CD14-positive monocyte (primary cell): Measurements from ENCODE around the gene CTBP2. TPM values are rescaled to one million over a fixed set of nuclear protein-coding genes. Genes with fewer than 3 reads are reported as not detected.
A peak's percentile ranks its signal among the peaks of the same experiment; 100 is the strongest.

ENCODE experiments used
- DNase-seq, 3 donors: peaks; one replicate each; pipeline ENCODE4 v3.0.0-alpha.2; 2011 to 2022
- H2AFZ ChIP-seq: 2 replicates; pipeline ENCODE4 v1.6.0; 2012; ENCODE audit warnings: mild to moderate bottlenecking, low read depth, low read length, inconsistent platforms; ENCODE audit not compliant: insufficient read depth, poor library complexity, severe bottlenecking
- H3K27ac ChIP-seq, 2 donors: 1 replicate in 1 of 2; 2 replicates in 1 of 2; pipeline ENCODE4 v1.5.1; 2012 to 2013; ENCODE audit warnings: low read length in 2 of 2, control low read depth in 1 of 2, inconsistent platforms in 1 of 2, low read depth in 1 of 2, mild to moderate bottlenecking in 1 of 2
- H3K27me3 ChIP-seq, 2 donors: one replicate each; pipeline versions ENCODE4 v1.6.0 to v1.6.1; 2011 to 2013; ENCODE audit warnings: low read length in 2 of 2; ENCODE audit not compliant: control insufficient read depth in 2 of 2, insufficient read depth in 2 of 2
- H3K36me3 ChIP-seq, 2 donors: replicated peaks in 1 of 2; 1 replicate in 1 of 2; 2 replicates in 1 of 2; pipeline versions ENCODE4 v1.5.1 to v1.6.1; 2012 to 2013; ENCODE audit warnings: low read length in 2 of 2, control low read depth in 1 of 2, inconsistent platforms in 1 of 2, mild to moderate bottlenecking in 1 of 2; ENCODE audit not compliant: insufficient read depth in 2 of 2, control insufficient read depth in 1 of 2
- H3K4me1 ChIP-seq, 2 donors: 1 replicate in 1 of 2; 2 replicates in 1 of 2; pipeline versions ENCODE4 v1.5.1 to v1.6.1; 2012 to 2013; ENCODE audit warnings: low read length in 2 of 2, control low read depth in 1 of 2, inconsistent platforms in 1 of 2, mild to moderate bottlenecking in 1 of 2, moderate library complexity in 1 of 2; ENCODE audit not compliant: insufficient read depth in 2 of 2, control insufficient read depth in 1 of 2
- H3K4me2 ChIP-seq: replicated peaks from 2 replicates; pipeline ENCODE3; 2012; ENCODE audit warnings: low read length, moderate library complexity, mild to moderate bottlenecking; ENCODE audit not compliant: poor library complexity, severe bottlenecking; ENCODE audit errors: extremely low read depth
- H3K4me3 ChIP-seq, 3 experiments: fragments of 200-600 bp in 1 of 3; sonication (generic) in 1 of 3; replicated peaks in 1 of 3; 1 replicate in 2 of 3; 2 replicates in 1 of 3; pipeline ENCODE4 v1.5.1; 2011 to 2013; ENCODE audit warnings: low read length in 3 of 3, mild to moderate bottlenecking in 3 of 3, control low read depth in 2 of 3, low read depth in 2 of 3, inconsistent platforms in 1 of 3, moderate library complexity in 1 of 3
- H3K79me2 ChIP-seq: 2 replicates; pipeline ENCODE4 v1.6.0; 2012; ENCODE audit warnings: mild to moderate bottlenecking, control low read depth, inconsistent platforms, low read length, moderate library complexity; ENCODE audit not compliant: insufficient read depth
- H3K9ac ChIP-seq: 2 replicates; pipeline ENCODE4 v1.6.0; 2017; ENCODE audit warnings: low read length, mild to moderate bottlenecking; ENCODE audit not compliant: insufficient read depth, poor library complexity, severe bottlenecking
- H3K9me3 ChIP-seq, 2 donors: replicated peaks in 1 of 2; 1 replicate in 1 of 2; 2 replicates in 1 of 2; pipeline versions ENCODE4 v1.5.1 to v1.6.1; 2012 to 2013; ENCODE audit warnings: low read length in 2 of 2, control low read depth in 1 of 2; ENCODE audit not compliant: control insufficient read depth in 1 of 2, insufficient read depth in 1 of 2
- H4K20me1 ChIP-seq: 2 replicates; pipeline ENCODE4 v1.6.0; 2012; ENCODE audit warnings: mild to moderate bottlenecking, low read length, control low read depth, moderate library complexity; ENCODE audit not compliant: insufficient read depth
- H3K27ac Mint-ChIP-seq, 7 donors: one replicate each; pipeline ENCODE4 v1.8.0; 2020; ENCODE audit warnings: mild to moderate bottlenecking in 7 of 7, mixed read lengths in 7 of 7, moderate library complexity in 6 of 7, inconsistent platforms in 2 of 7
- H3K27me3 Mint-ChIP-seq, 3 donors: one replicate each; pipeline ENCODE4 v1.8.0; 2021 to 2022; ENCODE audit warnings: low read depth in 3 of 3, mild to moderate bottlenecking in 3 of 3, mixed read lengths in 3 of 3, moderate library complexity in 3 of 3, inconsistent platforms in 1 of 3
- H3K36me3 Mint-ChIP-seq, 2 donors: one replicate each; pipeline ENCODE4 v1.8.0; 2020; ENCODE audit warnings: mixed read lengths in 2 of 2, inconsistent platforms in 1 of 2, mild to moderate bottlenecking in 1 of 2
- H3K4me1 Mint-ChIP-seq: one replicate; pipeline ENCODE4 v1.8.0; 2020; ENCODE audit warnings: mild to moderate bottlenecking, mixed read lengths
- H3K4me3 Mint-ChIP-seq, 2 donors: one replicate each; pipeline ENCODE4 v1.8.0; 2020; ENCODE audit warnings: mild to moderate bottlenecking in 2 of 2, mixed read lengths in 2 of 2, moderate library complexity in 1 of 2
- H3K9me3 Mint-ChIP-seq, 7 donors: one replicate each; pipeline ENCODE4 v1.8.0; 2020 to 2022; ENCODE audit warnings: mixed read lengths in 7 of 7, mild to moderate bottlenecking in 6 of 7, moderate library complexity in 6 of 7, inconsistent platforms in 2 of 7
- WGBS: methylation state at CpG from one replicate; pipeline ENCODE4 v1.1.5; 2013; ENCODE audit warnings: missing lambda C conversion rate; ENCODE audit not compliant: insufficient coverage; 5-methylcytosine and 5-hydroxymethylcytosine counted together
- intact Hi-C, 2 donors: fragments of 100-400 bp; cut with micrococcal nuclease; formaldehyde crosslinking; loops; one replicate each; pipeline versions ENCODE4 v1.15.0 to v1.15.1; 2023
- polyA plus RNA-seq, 3 donors: library from polyadenylated mRNA; depleted of rRNA in 1 of 3; unstranded in 2 of 3; stranded (reverse) in 1 of 3; fragments of 300-500 nt in 2 of 3; fragments of >200 nt in 1 of 3; fragmentation: Illumina TruSeq in 2 of 3; gene quantifications; 1 replicate in 2 of 3; 2 replicates in 1 of 3; pipeline ENCODE4 v1.2.3, GENCODE V29; 2012 to 2021
- TF ChIP-seq, protein P1 (sequence below): fragments of 200-600 bp; IDR thresholded peaks from one replicate; pipeline ENCODE4 v1.8.0; 2022; ENCODE audit warnings: antibody characterized with exemption, mild to moderate bottlenecking

The CTBP2 gene
- polyA plus RNA-seq, 3 donors = 40.9 to 87.1 (median 41.1) TPM

DNA sequence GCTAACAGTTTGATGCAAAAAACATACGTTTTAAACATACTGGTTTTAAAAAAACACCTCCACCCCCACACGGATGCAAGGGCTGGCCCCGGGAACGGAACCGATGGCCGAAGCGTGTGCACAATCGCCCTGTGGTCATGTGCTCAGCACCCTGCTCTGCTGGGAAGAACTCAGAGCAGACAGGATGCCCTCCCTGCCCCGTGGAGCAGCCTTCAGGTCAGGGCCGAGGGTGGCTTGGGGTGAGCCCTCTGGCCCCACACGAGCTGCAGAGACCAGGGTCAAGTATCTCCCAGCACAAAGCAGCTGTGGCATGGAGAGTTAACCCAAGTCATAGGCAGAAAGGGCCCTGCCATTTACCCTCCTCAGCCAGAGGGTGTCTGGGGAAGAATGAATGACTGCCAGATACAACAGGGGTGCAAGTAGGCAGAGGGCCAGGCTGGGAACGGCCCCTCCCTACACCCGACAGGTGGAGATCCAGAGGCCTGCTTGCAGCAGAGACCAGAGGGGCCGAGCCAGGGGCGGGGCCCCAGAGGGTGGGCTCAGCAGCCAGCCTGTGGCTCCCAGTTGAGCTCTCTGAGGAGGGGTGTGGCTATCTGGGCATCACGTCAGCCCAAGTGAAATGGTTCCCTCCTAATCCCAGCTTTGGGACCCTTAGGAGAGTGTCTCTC is 161.6 kb downstream of the CTBP2 start:
- no peaks in the 10 kb centered on the region for H3K27me3 Mint-ChIP-seq

DNA sequence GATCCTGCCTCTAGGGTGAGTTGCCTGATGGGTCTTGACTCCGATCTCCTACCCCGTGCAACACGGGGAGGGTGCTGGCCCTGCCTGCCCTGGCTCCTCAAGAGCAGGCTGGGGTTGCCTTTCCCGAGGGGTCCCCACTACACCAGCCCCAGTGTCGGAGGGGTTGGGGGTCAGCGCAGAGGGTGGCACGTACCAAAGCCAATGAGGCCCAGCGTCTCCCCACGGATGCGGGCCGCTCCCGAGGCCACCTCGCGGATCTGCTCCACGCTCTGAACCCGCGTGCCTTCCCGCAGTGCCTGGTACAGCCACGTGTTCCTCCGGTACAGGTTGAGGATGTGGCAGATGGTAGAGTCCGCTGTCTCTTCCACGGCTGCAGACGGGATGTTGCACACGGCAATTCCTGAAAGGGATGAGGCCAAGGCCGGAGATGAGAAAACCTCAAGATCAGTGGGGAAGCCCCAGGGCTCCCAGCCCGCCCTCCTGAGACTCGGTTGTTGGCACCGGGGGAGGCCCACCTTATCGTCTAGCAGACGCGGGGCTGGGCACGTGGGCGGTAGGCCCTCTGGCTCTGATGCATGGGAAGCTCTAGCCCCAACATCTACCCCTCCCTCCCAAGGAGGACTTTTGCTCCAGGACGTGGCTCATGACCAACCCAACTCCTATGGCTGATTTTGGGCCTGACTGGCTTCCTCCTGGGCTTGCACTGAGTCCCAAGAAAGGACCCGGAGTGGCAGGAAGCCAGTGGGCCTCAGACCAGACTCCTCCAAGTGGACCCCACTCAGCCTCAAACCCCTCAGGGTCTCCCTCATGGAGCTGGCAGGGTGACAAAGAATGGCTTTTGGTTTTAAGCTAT is 162.4 kb downstream of the CTBP2 start:
- no peaks in the 10 kb centered on the region for H3K9me3 ChIP-seq
- H3K36me3 Mint-ChIP-seq = peaks cover 79 to 99% of the 10 kb centered on the region in 2 donors
- no peak overlapping the region for H3K27ac ChIP-seq
- TF ChIP-seq, protein P1, sequence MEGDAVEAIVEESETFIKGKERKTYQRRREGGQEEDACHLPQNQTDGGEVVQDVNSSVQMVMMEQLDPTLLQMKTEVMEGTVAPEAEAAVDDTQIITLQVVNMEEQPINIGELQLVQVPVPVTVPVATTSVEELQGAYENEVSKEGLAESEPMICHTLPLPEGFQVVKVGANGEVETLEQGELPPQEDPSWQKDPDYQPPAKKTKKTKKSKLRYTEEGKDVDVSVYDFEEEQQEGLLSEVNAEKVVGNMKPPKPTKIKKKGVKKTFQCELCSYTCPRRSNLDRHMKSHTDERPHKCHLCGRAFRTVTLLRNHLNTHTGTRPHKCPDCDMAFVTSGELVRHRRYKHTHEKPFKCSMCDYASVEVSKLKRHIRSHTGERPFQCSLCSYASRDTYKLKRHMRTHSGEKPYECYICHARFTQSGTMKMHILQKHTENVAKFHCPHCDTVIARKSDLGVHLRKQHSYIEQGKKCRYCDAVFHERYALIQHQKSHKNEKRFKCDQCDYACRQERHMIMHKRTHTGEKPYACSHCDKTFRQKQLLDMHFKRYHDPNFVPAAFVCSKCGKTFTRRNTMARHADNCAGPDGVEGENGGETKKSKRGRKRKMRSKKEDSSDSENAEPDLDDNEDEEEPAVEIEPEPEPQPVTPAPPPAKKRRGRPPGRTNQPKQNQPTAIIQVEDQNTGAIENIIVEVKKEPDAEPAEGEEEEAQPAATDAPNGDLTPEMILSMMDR = no peak
- no peaks in the 10 kb centered on the region for H3K27me3 ChIP-seq
- no peaks in the 10 kb centered on the region for H3K79me2 ChIP-seq
- peak overlapping the region in 1 of 7 donors; percentile 6 for H3K27ac Mint-ChIP-seq
- H4K20me1 ChIP-seq = peaks cover 96% of the 10 kb centered on the region
- no peak overlapping the region for H2AFZ ChIP-seq
- H3K4me1 Mint-ChIP-seq = no peaks in the 10 kb centered on the region
- H3K4me3 Mint-ChIP-seq = no peak overlapping the region
- H3K9ac ChIP-seq = no peak overlapping the region
- peaks cover 96 to 100% of the 10 kb centered on the region in 2 donors for H3K36me3 ChIP-seq
- H3K4me2 ChIP-seq = no peak overlapping the region
- no peak for DNase-seq
- H3K4me1 ChIP-seq = no peaks in the 10 kb centered on the region
- intact Hi-C loops = no loop called here
- 96% methylated on average over 30 of the region's 35 CpGs for WGBS
- no peaks in the 10 kb centered on the region for H3K27me3 Mint-ChIP-seq
- H3K9me3 Mint-ChIP-seq = no peaks in the 10 kb centered on the region
- H3K4me3 ChIP-seq = no peak overlapping the region

More for the DNA sequence above, 161.6 kb downstream of the CTBP2 start:
- no peaks in the 10 kb centered on the region for H3K4me1 ChIP-seq
- no peaks in the 10 kb centered on the region for H3K9me3 ChIP-seq
- H3K4me3 ChIP-seq = no peak overlapping the region
- H3K36me3 ChIP-seq = peaks cover 96 to 99% of the 10 kb centered on the region in 2 donors
- no peaks in the 10 kb centered on the region for H3K9me3 Mint-ChIP-seq
- H3K79me2 ChIP-seq = peaks cover 1% of the 10 kb centered on the region
- H3K36me3 Mint-ChIP-seq = peaks cover 73 to 97% of the 10 kb centered on the region in 2 donors
- peak overlapping the region in 2 of 7 donors; percentile 6 to 22 for H3K27ac Mint-ChIP-seq
- H2AFZ ChIP-seq = no peak overlapping the region
- H3K9ac ChIP-seq = no peak overlapping the region
- intact Hi-C loops = no loop called here
- no peak overlapping the region for H3K27ac ChIP-seq
- no peak for DNase-seq
- H3K4me2 ChIP-seq = no peak overlapping the region
- no peak overlapping the region for H3K4me3 Mint-ChIP-seq
- peaks cover 96% of the 10 kb centered on the region for H4K20me1 ChIP-seq
- H3K4me1 Mint-ChIP-seq = no peaks in the 10 kb centered on the region
- TF ChIP-seq, protein P1 = no peak
- WGBS = 97% methylated on average over 12 of the region's 16 CpGs
- H3K27me3 ChIP-seq = no peaks in the 10 kb centered on the region
